ENCODE measurements around the gene USP38. TPM values are rescaled to one million over a fixed set of nuclear protein-coding genes. Genes with fewer than 3 reads are reported as not detected.

USP38 gene, protein sequence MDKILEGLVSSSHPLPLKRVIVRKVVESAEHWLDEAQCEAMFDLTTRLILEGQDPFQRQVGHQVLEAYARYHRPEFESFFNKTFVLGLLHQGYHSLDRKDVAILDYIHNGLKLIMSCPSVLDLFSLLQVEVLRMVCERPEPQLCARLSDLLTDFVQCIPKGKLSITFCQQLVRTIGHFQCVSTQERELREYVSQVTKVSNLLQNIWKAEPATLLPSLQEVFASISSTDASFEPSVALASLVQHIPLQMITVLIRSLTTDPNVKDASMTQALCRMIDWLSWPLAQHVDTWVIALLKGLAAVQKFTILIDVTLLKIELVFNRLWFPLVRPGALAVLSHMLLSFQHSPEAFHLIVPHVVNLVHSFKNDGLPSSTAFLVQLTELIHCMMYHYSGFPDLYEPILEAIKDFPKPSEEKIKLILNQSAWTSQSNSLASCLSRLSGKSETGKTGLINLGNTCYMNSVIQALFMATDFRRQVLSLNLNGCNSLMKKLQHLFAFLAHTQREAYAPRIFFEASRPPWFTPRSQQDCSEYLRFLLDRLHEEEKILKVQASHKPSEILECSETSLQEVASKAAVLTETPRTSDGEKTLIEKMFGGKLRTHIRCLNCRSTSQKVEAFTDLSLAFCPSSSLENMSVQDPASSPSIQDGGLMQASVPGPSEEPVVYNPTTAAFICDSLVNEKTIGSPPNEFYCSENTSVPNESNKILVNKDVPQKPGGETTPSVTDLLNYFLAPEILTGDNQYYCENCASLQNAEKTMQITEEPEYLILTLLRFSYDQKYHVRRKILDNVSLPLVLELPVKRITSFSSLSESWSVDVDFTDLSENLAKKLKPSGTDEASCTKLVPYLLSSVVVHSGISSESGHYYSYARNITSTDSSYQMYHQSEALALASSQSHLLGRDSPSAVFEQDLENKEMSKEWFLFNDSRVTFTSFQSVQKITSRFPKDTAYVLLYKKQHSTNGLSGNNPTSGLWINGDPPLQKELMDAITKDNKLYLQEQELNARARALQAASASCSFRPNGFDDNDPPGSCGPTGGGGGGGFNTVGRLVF
- total RNA-seq: 22.0 and 27.4 TPM in 2 replicates

DNA sequence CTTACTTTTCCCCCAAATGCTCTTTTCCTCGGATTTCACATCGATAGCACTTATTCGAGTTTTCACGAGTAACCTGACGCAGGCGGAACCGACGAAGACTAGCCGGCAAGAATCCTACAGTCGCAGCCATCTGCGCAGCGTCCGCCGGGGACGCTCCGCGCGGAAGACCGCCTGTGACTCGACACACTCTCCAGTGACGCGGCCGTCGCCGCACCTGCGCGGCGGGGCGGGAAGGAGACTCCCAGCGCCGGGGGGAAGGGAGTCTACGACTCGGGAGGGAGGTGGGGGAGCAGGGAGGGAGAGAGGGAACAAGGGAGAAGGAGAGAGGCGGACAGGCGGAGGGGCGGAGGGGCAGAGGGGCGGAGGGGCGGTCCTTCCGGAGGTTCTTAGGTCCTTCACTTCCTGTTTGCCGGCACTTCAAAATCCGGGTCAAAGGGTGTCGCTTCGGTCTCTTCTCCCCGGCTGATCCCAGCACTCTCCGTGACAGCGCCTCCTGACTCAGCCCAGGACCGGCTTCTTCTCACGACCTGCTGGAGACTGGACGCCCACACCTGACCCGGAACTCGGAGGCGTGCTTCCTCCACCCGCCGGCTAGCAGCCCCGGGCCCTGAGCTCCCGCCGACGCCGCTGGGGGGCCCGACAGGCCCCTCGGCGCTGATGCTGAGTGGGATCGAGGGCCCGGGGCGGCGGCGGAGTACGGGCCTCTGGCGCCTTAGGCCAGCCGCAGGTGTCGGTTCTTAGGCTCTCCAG, at the start of gene USP38:
Gene USP38 (plus strand): TSS at position 415 of the 750 bp plus-strand sequence. CDS start 534 bp downstream, outside the sequence.

Other genes with a start within 250 kb of the USP38 start
- 5.8 and 10.7 TPM in 2 replicates for gene GAB1, start 152.0 kb downstream of the USP38 start, total RNA-seq